Upper lobe of left lung (tissue), 4 donors: ENCODE data around the gene SGSH.

Experiments used
- EP300 ChIP-seq, 4 donors: sonication (generic); formaldehyde crosslinking; IDR thresholded peaks; one replicate each; pipeline ENCODE4 v1.5.1; 2017; ENCODE audit warnings: antibody characterized with exemption in 4 of 4, control low read depth in 2 of 4
- POLR2A ChIP-seq, 4 donors: fragments of 450-650 bp; IDR thresholded peaks; one replicate each; pipeline ENCODE4 v1.5.1; 2016 to 2017; ENCODE audit warnings: antibody characterized with exemption in 4 of 4, mild to moderate bottlenecking in 2 of 4
- POLR2AphosphoS5 ChIP-seq, 2 donors: sonication (generic); formaldehyde crosslinking; IDR thresholded peaks; one replicate each; pipeline ENCODE4 v1.5.1; 2017; ENCODE audit warnings: antibody characterized with exemption in 2 of 2
- TF ChIP-seq, protein P1 (sequence below), 6 experiments: fragments of 450-650 bp in 4 of 6; fragments of 200-600 bp in 2 of 6; sonication (generic) in 2 of 6; IDR thresholded peaks; one replicate each; pipeline ENCODE4 v1.5.1; 2016 to 2019; ENCODE audit warnings: antibody characterized with exemption in 6 of 6

DNA sequence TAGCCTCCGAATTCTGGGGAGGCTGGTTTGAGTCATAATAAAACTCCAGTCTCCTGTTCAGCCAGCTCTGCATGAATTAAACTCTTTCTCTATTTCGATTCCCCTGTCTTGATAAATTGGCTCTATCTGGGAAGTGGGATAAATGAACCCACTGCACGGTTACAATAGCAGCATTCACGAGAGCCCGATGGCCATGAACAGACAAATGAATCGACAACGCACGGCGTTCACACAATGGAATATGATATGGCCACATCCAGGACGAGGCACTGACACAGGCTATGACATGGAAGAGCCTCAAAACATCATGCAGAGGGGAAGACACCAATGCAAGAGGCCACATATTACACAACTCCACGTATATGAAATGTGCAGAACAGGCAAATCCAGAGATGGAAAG, 55.9 kb downstream of the SGSH start:
- TF ChIP-seq, protein P1, sequence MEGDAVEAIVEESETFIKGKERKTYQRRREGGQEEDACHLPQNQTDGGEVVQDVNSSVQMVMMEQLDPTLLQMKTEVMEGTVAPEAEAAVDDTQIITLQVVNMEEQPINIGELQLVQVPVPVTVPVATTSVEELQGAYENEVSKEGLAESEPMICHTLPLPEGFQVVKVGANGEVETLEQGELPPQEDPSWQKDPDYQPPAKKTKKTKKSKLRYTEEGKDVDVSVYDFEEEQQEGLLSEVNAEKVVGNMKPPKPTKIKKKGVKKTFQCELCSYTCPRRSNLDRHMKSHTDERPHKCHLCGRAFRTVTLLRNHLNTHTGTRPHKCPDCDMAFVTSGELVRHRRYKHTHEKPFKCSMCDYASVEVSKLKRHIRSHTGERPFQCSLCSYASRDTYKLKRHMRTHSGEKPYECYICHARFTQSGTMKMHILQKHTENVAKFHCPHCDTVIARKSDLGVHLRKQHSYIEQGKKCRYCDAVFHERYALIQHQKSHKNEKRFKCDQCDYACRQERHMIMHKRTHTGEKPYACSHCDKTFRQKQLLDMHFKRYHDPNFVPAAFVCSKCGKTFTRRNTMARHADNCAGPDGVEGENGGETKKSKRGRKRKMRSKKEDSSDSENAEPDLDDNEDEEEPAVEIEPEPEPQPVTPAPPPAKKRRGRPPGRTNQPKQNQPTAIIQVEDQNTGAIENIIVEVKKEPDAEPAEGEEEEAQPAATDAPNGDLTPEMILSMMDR (IDR thresholded peaks at IDR 0.05): no peak
- TF ChIP-seq POLR2A (IDR thresholded peaks at IDR 0.05): no peak
- TF ChIP-seq POLR2AphosphoS5 (IDR thresholded peaks at IDR 0.05): no peak
- no peak for TF ChIP-seq EP300 (IDR thresholded peaks at IDR 0.05)
